Measurements from ENCODE around the gene KCNB1.

The KCNB1 gene

GRCh38 chr20:49468412-49468811 lies 14.1 kb downstream of the KCNB1 start:
- DNase-seq: no peak

- no peak for DNase-seq
These were observed 16.2 kb downstream of the KCNB1 start for GRCh38 chr20:49466114-49466912.

- DNase-seq: no peak
These were observed 17.9 kb downstream of the KCNB1 start for GRCh38 chr20:49464556-49464955.

- DNase-seq: no peak
These were observed 19.8 kb downstream of the KCNB1 start for GRCh38 chr20:49462626-49463025.

GRCh38 chr20:49461894-49462620 lies 20.4 kb downstream of the KCNB1 start:
- no peak for DNase-seq

- DNase-seq: no peak
These were observed 21.6 kb downstream of the KCNB1 start for GRCh38 chr20:49460916-49461315.

- DNase-seq: no peak
These were observed 22.3 kb downstream of the KCNB1 start for GRCh38 chr20:49460131-49460530.

GRCh38 chr20:49459684-49460083 lies 22.8 kb downstream of the KCNB1 start:
- no peak for DNase-seq

GRCh38 chr20:49457444-49457843 lies 25.0 kb downstream of the KCNB1 start:
- DNase-seq: no peak

- no peak for DNase-seq
These were observed 25.8 kb downstream of the KCNB1 start for GRCh38 chr20:49456646-49457045.

- no peak for DNase-seq
These were observed 26.8 kb downstream of the KCNB1 start for GRCh38 chr20:49455691-49456090.

GRCh38 chr20:49452011-49452482 lies 30.4 kb downstream of the KCNB1 start:
- no peak for DNase-seq

GRCh38 chr20:49450281-49450721 lies 32.2 kb downstream of the KCNB1 start:
- DNase-seq: no peak

GRCh38 chr20:49448917-49449316 lies 33.6 kb downstream of the KCNB1 start:
- no peak for DNase-seq

- no peak for DNase-seq
These were observed 34.3 kb downstream of the KCNB1 start for GRCh38 chr20:49447946-49448809.

- DNase-seq: no peak
These were observed 35.1 kb downstream of the KCNB1 start for GRCh38 chr20:49447364-49447763.

GRCh38 chr20:49446808-49447207 lies 35.7 kb downstream of the KCNB1 start:
- no peak for DNase-seq

GRCh38 chr20:49446080-49446479 lies 36.4 kb downstream of the KCNB1 start:
- DNase-seq: no peak

GRCh38 chr20:49445176-49445575 lies 37.3 kb downstream of the KCNB1 start:
- no peak for DNase-seq

GRCh38 chr20:49444553-49444990 lies 37.9 kb downstream of the KCNB1 start:
- DNase-seq: no peak

GRCh38 chr20:49437057-49437456 lies 45.4 kb downstream of the KCNB1 start:
- no peak for DNase-seq

- DNase-seq: no peak
These were observed 46.8 kb downstream of the KCNB1 start for GRCh38 chr20:49435639-49436038.

- no peak for DNase-seq
These were observed 49.1 kb downstream of the KCNB1 start for GRCh38 chr20:49433333-49433732.
